HEK293 (cell line): Measurements from ENCODE around the gene BRMS1L.
"Not testable (repeated sequence)": the region's sequence is repeated elsewhere in the genome, so short reads cannot be mapped to it uniquely, and the experiment has no call there.

Source experiments
- CTCF ChIA-PET: fragments of 350-600 bp; formaldehyde crosslinking; extraction: SDS; loops from one replicate; lab custom pipeline; 2021; ENCODE audit warnings: antibody characterized with exemption; lab: Yijun Ruan, JAX
- POLR2A ChIA-PET: fragments of 300-600 bp; formaldehyde crosslinking; extraction: SDS; loops from one replicate; lab custom pipeline; 2020; ENCODE audit warnings: antibody characterized with exemption, inconsistent platforms; lab: Yijun Ruan, JAX
- H3K27ac ChIP-seq: fragments of 200-500 bp; sonication (Bioruptor generic); 2 replicates; pipeline ENCODE4 v1.5.1; 2014; ENCODE audit warnings: low read depth, low read length, control low read depth, inconsistent platforms; ENCODE audit errors: extremely low read depth
- H3K36me3 ChIP-seq, 2 experiments: fragments of 200-500 bp in 1 of 2; sonication (Bioruptor generic) in 1 of 2; 1 replicate in 1 of 2; 2 replicates in 1 of 2; pipeline ENCODE4 v1.5.1; 2014 to 2017; ENCODE audit warnings: inconsistent platforms in 2 of 2, low read length in 2 of 2; ENCODE audit not compliant: control insufficient read depth in 2 of 2, insufficient read depth in 1 of 2
- H3K4me1 ChIP-seq: fragments of 200-500 bp; sonication (Bioruptor generic); 2 replicates; pipeline ENCODE4 v1.5.1; 2014; ENCODE audit warnings: mild to moderate bottlenecking, low read length, inconsistent platforms; ENCODE audit not compliant: control insufficient read depth, insufficient read depth
- H3K4me3 ChIP-seq: 2 replicates; pipeline ENCODE4 v1.5.1; 2011; ENCODE audit warnings: low read depth, mild to moderate bottlenecking, control low read depth, low read length, moderate library complexity
- H3K9me3 ChIP-seq: fragments of 200-500 bp; sonication (Bioruptor generic); 2 replicates; pipeline ENCODE4 v1.5.1; 2014; ENCODE audit warnings: low read depth, low read length, inconsistent platforms; ENCODE audit not compliant: control insufficient read depth, insufficient read depth
- ATF2 ChIP-seq: fragments of 450-650 bp; formaldehyde crosslinking; IDR thresholded peaks from 2 replicates; pipeline ENCODE4 v1.5.1; 2016; ENCODE audit warnings: missing biosample characterization, missing genetic modification characterization, low read depth
- EGR2 ChIP-seq: fragments of 450-650 bp; formaldehyde crosslinking; IDR thresholded peaks from 2 replicates; pipeline ENCODE4 v1.5.1; 2016; ENCODE audit warnings: low read depth, missing biosample characterization, missing genetic modification characterization
- IKZF3 ChIP-seq: fragments of 450-650 bp; IDR thresholded peaks from 2 replicates; pipeline ENCODE4 v1.5.0; 2018; ENCODE audit warnings: missing biosample characterization, mild to moderate bottlenecking, missing genetic modification characterization, moderate library complexity
- KLF1 ChIP-seq: fragments of 450-650 bp; formaldehyde crosslinking; IDR thresholded peaks from 2 replicates; pipeline ENCODE4 v1.5.1; 2016; ENCODE audit warnings: missing biosample characterization, missing genetic modification characterization
- KLF16 ChIP-seq: fragments of 450-650 bp; formaldehyde crosslinking; IDR thresholded peaks from 2 replicates; pipeline ENCODE4 v1.5.1; 2017; ENCODE audit warnings: missing biosample characterization, missing genetic modification characterization
- OSR2 ChIP-seq: fragments of 450-650 bp; formaldehyde crosslinking; IDR thresholded peaks from 2 replicates; pipeline ENCODE4 v1.5.1; 2016; ENCODE audit warnings: missing biosample characterization, missing genetic modification characterization
- SP7 ChIP-seq: fragments of 450-650 bp; formaldehyde crosslinking; IDR thresholded peaks from 2 replicates; pipeline ENCODE4 v1.5.1; 2016; ENCODE audit warnings: missing biosample characterization, missing genetic modification characterization
- TRIM28 ChIP-seq: IDR thresholded peaks from 2 replicates; pipeline ENCODE4 v1.6.1; 2011; ENCODE audit warnings: low read length, control low read depth, borderline replicate concordance
- YY1 ChIP-seq: fragments of 450-650 bp; formaldehyde crosslinking; IDR thresholded peaks from 2 replicates; pipeline ENCODE4 v1.5.1; 2018; ENCODE audit warnings: missing biosample characterization, missing genetic modification characterization
- ZBTB17 ChIP-seq: fragments of 450-650 bp; formaldehyde crosslinking; IDR thresholded peaks from 2 replicates; pipeline ENCODE4 v1.5.1; 2016; ENCODE audit warnings: missing biosample characterization, missing genetic modification characterization
- ZBTB20 ChIP-seq: fragments of 450-650 bp; formaldehyde crosslinking; IDR thresholded peaks from 2 replicates; pipeline ENCODE4 v1.5.1; 2016; ENCODE audit warnings: missing biosample characterization, missing genetic modification characterization
- ZBTB21 ChIP-seq: fragments of 450-650 bp; formaldehyde crosslinking; IDR thresholded peaks from 2 replicates; pipeline ENCODE4 v1.5.1; 2017; ENCODE audit warnings: missing biosample characterization, missing genetic modification characterization
- ZBTB8A ChIP-seq: fragments of 450-650 bp; formaldehyde crosslinking; IDR thresholded peaks from 2 replicates; pipeline ENCODE4 v1.5.1; 2016; ENCODE audit warnings: missing biosample characterization, missing genetic modification characterization
- ZEB2 ChIP-seq: fragments of 450-650 bp; formaldehyde crosslinking; IDR thresholded peaks from 2 replicates; pipeline ENCODE4 v1.5.1; 2016; ENCODE audit warnings: missing biosample characterization, missing genetic modification characterization
- ZFP69B ChIP-seq: fragments of 450-650 bp; formaldehyde crosslinking; IDR thresholded peaks from 2 replicates; pipeline ENCODE4 v1.5.1; 2016; ENCODE audit warnings: missing biosample characterization, missing genetic modification characterization
- ZIC2 ChIP-seq: fragments of 450-650 bp; formaldehyde crosslinking; IDR thresholded peaks from 2 replicates; pipeline ENCODE4 v1.5.1; 2016; ENCODE audit warnings: missing biosample characterization, missing genetic modification characterization
- ZNF121 ChIP-seq: fragments of 450-650 bp; formaldehyde crosslinking; IDR thresholded peaks from 2 replicates; pipeline ENCODE4 v1.5.1; 2016; ENCODE audit warnings: missing biosample characterization, missing genetic modification characterization
- ZNF16 ChIP-seq: fragments of 450-650 bp; formaldehyde crosslinking; IDR thresholded peaks from 2 replicates; pipeline ENCODE4 v1.5.1; 2016; ENCODE audit warnings: low read depth, missing biosample characterization, missing genetic modification characterization
- ZNF2 ChIP-seq: fragments of 450-650 bp; formaldehyde crosslinking; IDR thresholded peaks from 2 replicates; pipeline ENCODE4 v1.5.1; 2016; ENCODE audit warnings: missing biosample characterization, missing genetic modification characterization
- ZNF24 ChIP-seq: fragments of 450-650 bp; formaldehyde crosslinking; IDR thresholded peaks from 2 replicates; pipeline ENCODE4 v1.5.1; 2016; ENCODE audit warnings: missing biosample characterization, missing genetic modification characterization
- ZNF324 ChIP-seq: fragments of 450-650 bp; formaldehyde crosslinking; IDR thresholded peaks from 2 replicates; pipeline ENCODE4 v1.5.1; 2016; ENCODE audit warnings: missing biosample characterization, missing genetic modification characterization
- ZNF341 ChIP-seq: fragments of 450-650 bp; formaldehyde crosslinking; IDR thresholded peaks from 2 replicates; pipeline ENCODE4; 2016; ENCODE audit warnings: low read depth, missing biosample characterization, missing genetic modification characterization
- ZNF423 ChIP-seq: fragments of 450-650 bp; formaldehyde crosslinking; IDR thresholded peaks from 2 replicates; pipeline ENCODE4 v1.5.1; 2016; ENCODE audit warnings: missing biosample characterization, missing genetic modification characterization
- ZNF600 ChIP-seq: fragments of 450-650 bp; formaldehyde crosslinking; IDR thresholded peaks from 2 replicates; pipeline ENCODE4 v1.5.1; 2016; ENCODE audit warnings: missing biosample characterization, missing genetic modification characterization
- ZNF629 ChIP-seq: fragments of 450-650 bp; formaldehyde crosslinking; IDR thresholded peaks from 2 replicates; pipeline ENCODE4 v1.5.1; 2017; ENCODE audit warnings: missing biosample characterization, missing genetic modification characterization
- ZNF660 ChIP-seq: fragments of 450-650 bp; IDR thresholded peaks from 2 replicates; pipeline ENCODE4 v1.5.1; 2018; ENCODE audit warnings: missing biosample characterization, mild to moderate bottlenecking, missing genetic modification characterization
- ZNF76 ChIP-seq: fragments of 450-650 bp; formaldehyde crosslinking; IDR thresholded peaks from 2 replicates; pipeline ENCODE4; 2016; ENCODE audit warnings: low read depth, missing biosample characterization, missing genetic modification characterization, borderline replicate concordance
- ZXDB ChIP-seq: fragments of 450-650 bp; formaldehyde crosslinking; IDR thresholded peaks from 2 replicates; pipeline ENCODE4 v1.5.1; 2016; ENCODE audit warnings: missing biosample characterization, missing genetic modification characterization
- TF ChIP-seq, protein P1 (sequence below): fragments of 450-650 bp; formaldehyde crosslinking; optimal IDR thresholded peaks from 2 replicates; pipeline ENCODE3; 2016; ENCODE audit warnings: missing biosample characterization, mild to moderate bottlenecking, missing genetic modification characterization
- TF ChIP-seq, protein P2 (sequence below): fragments of 450-650 bp; formaldehyde crosslinking; IDR thresholded peaks from 2 replicates; pipeline ENCODE4 v1.5.1; 2016; ENCODE audit warnings: missing biosample characterization, missing genetic modification characterization

The BRMS1L gene

DNA sequence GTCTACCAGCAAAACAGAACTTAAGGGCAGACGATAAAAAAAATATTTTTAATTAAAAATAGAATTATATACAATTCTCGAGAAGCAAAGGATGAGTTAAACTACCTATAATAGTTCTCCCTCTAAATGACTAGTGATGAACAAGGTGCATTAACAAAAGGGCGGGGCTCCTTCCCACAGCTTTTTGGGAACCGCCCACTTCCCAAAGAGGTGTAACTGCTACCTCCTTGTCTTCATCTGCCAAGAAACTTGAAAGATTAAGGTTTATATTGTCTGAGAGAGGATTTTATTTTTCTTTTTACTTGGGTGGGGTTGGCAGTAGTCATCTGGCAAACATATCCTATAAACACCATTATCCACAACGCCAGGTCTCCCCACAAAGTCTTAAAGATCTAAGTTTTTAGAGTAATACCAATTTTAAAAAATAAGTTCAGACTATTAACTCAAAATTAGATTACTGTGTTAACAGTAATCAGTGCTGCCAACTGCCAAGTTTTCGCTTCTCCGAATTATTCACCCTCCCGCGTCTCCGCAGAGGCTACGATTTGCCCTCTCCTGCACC lies 18.0 kb upstream of the BRMS1L start:
- peak overlapping the region; percentile 95 for H3K27ac ChIP-seq
- peaks cover 7% of the 10 kb centered on the region; the same call in 1 of the 2 replicates for H3K4me1 ChIP-seq
- CTCF ChIA-PET: interaction anchor here (0.6 to 2.7 kb wide), 3 partner anchors 8 to 77 kb away, joined by 3 to 8 read pairs (median 5); no protein-coding TSS in a partner anchor
- POLR2A ChIA-PET: interaction anchor here (1.0 to 2.5 kb wide), 2 partner anchors 10 to 18 kb away, joined by 6 to 17 read pairs; partner anchors contain the start of gene BRMS1L
- 0 out of 2 replicates have a peak, but pooled peaks have one; percentile 12 for TF ChIP-seq EGR2 (tag by site-specific recombination)
- no peak for TF ChIP-seq ZNF324 (tag by site-specific recombination)
- TF ChIP-seq ZNF600 (tag by site-specific recombination): no peak
- peak; percentile 81 for TF ChIP-seq KLF1
- no peaks in the 10 kb centered on the region for H3K9me3 ChIP-seq
- H3K36me3 ChIP-seq: peaks cover 0 to 10% of the 10 kb centered on the region in 2 experiments; a peak in 1 of 3 replicates
- peak overlapping the region; percentile 84 for H3K4me3 ChIP-seq

- peak within 1 kb of the TSS; percentile 95 for H3K27ac ChIP-seq
- H3K4me3 ChIP-seq: peak within 1 kb of the TSS; percentile 84
- ChIA-PET CTCF (interaction anchor here (0.6 to 2.7 kb wide), 3 partner anchors 13 to 119 kb away, joined by 3 to 8 read pairs (median 3); no protein-coding TSS in a partner anchor), POLR2A (interaction anchor here (1.0 to 1.3 kb wide), 2 partner anchors 9 to 17 kb away, joined by 6 to 25 read pairs; partner anchors contain the start of gene BRMS1L)
- not testable (repeated sequence) for H3K9me3 ChIP-seq, H3K4me1 ChIP-seq, H3K36me3 ChIP-seq
- TF ChIP-seq SP7 (tag by site-specific recombination) (peak; percentile 34; the same call in 1 of the 2 replicates), ZNF16 (0 out of 2 replicates have a peak, but pooled peaks have one; percentile 4), OSR2 (tag by site-specific recombination) (peak; percentile 81), ZEB2 (tag by site-specific recombination) (peak; percentile 36), ZNF600 (tag by site-specific recombination) (peak; percentile 49), ZBTB8A (tag by site-specific recombination) (peak; percentile 34), ZNF76 (tag by site-specific recombination) (peak; percentile 2; the same call in 1 of the 2 replicates), KLF16 (tag by site-specific recombination) (peak; percentile 48; the same call in 1 of the 2 replicates), ZBTB21 (tag by site-specific recombination) (peak; percentile 100), ZFP69B (tag by site-specific recombination) (peak; percentile 67; the same call in 1 of the 2 replicates), ZNF341 (tag by site-specific recombination) (peak; percentile 44), YY1 (tag by site-specific recombination) (peak; percentile 60; the same call in 1 of the 2 replicates), ZNF423 (0 out of 2 replicates have a peak, but pooled peaks have one; percentile 29), TRIM28 (peak; percentile 55), ZNF24 (0 out of 2 replicates have a peak, but pooled peaks have one; percentile 41), ZXDB (peak; percentile 91), ZBTB20 (peak; percentile 98), ZIC2 (tag by site-specific recombination) (0 out of 2 replicates have a peak, but pooled peaks have one; percentile 25), ZBTB17 (tag by site-specific recombination) (peak; percentile 66), ATF2 (tag by site-specific recombination) (peak; percentile 98), ZNF2 (0 out of 2 replicates have a peak, but pooled peaks have one; percentile 13), ZNF121 (tag by site-specific recombination) (peak; percentile 57; the same call in 1 of the 2 replicates), IKZF3 (tag by site-specific recombination) (peak; percentile 62), ZNF629 (peak; percentile 100), ZNF660 (tag by site-specific recombination) (peak; percentile 52; the same call in 1 of the 2 replicates)
- TF ChIP-seq, protein P1, sequence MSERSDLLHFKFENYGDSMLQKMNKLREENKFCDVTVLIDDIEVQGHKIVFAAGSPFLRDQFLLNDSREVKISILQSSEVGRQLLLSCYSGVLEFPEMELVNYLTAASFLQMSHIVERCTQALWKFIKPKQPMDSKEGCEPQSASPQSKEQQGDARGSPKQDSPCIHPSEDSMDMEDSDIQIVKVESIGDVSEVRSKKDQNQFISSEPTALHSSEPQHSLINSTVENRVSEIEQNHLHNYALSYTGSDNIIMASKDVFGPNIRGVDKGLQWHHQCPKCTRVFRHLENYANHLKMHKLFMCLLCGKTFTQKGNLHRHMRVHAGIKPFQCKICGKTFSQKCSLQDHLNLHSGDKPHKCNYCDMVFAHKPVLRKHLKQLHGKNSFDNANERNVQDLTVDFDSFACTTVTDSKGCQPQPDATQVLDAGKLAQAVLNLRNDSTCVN: peak; percentile 49
- TF ChIP-seq, protein P2, sequence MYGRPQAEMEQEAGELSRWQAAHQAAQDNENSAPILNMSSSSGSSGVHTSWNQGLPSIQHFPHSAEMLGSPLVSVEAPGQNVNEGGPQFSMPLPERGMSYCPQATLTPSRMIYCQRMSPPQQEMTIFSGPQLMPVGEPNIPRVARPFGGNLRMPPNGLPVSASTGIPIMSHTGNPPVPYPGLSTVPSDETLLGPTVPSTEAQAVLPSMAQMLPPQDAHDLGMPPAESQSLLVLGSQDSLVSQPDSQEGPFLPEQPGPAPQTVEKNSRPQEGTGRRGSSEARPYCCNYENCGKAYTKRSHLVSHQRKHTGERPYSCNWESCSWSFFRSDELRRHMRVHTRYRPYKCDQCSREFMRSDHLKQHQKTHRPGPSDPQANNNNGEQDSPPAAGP (tag by site-specific recombination): peak; percentile 34; the same call in 1 of the 2 replicates
Observed at GRCh38 chr14:35808638-35809563, 17.2 kb upstream of the BRMS1L start, which contains the start of gene RALGAPA1. RALGAPA1 (minus strand) TSS chr14:35809295; CDS start chr14:35808835, 460 bp downstream.
